ENCODE measurements around the gene RAB31.

DNA sequence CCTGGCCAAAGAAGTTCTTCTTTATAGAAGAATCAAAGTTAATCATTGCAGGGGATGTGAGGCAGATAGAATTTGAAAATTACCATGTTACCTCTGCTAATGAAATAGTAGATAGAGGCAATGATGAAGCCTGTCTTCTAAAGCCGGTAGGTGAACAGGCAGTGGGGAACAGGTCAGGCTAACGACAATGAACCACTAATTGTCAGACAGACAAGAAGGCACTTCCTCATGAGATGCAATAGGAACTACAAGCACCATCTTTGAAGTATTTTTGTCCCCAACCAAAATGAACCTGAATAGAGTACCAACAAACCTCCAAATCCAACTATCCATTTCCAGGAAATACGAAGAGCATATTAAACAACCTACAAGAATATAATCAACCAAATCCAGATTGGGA lies 41.6 kb upstream of the RAB31 start:
- TF ChIP-seq, protein P1, sequence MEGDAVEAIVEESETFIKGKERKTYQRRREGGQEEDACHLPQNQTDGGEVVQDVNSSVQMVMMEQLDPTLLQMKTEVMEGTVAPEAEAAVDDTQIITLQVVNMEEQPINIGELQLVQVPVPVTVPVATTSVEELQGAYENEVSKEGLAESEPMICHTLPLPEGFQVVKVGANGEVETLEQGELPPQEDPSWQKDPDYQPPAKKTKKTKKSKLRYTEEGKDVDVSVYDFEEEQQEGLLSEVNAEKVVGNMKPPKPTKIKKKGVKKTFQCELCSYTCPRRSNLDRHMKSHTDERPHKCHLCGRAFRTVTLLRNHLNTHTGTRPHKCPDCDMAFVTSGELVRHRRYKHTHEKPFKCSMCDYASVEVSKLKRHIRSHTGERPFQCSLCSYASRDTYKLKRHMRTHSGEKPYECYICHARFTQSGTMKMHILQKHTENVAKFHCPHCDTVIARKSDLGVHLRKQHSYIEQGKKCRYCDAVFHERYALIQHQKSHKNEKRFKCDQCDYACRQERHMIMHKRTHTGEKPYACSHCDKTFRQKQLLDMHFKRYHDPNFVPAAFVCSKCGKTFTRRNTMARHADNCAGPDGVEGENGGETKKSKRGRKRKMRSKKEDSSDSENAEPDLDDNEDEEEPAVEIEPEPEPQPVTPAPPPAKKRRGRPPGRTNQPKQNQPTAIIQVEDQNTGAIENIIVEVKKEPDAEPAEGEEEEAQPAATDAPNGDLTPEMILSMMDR (IDR thresholded peaks at IDR 0.05 in 4 of 5, conservative IDR thresholded peaks at IDR 0.05 in 1 of 5) = no peak
- no peak for TF ChIP-seq POLR2A (IDR thresholded peaks at IDR 0.05)

Measured in gastrocnemius medialis (tissue), 4 donors.